ENCODE measurements around the gene FOXK1. TPM values are rescaled to one million over a fixed set of nuclear protein-coding genes. Genes with fewer than 3 reads are reported as not detected.

Gene FOXK1
- total and polyA plus RNA-seq, 2 of the 13 experiments (the other 11 are each of a cell fraction or from before 2014, with no cell fraction given) = 4.6 to 8.8 TPM

DNA sequence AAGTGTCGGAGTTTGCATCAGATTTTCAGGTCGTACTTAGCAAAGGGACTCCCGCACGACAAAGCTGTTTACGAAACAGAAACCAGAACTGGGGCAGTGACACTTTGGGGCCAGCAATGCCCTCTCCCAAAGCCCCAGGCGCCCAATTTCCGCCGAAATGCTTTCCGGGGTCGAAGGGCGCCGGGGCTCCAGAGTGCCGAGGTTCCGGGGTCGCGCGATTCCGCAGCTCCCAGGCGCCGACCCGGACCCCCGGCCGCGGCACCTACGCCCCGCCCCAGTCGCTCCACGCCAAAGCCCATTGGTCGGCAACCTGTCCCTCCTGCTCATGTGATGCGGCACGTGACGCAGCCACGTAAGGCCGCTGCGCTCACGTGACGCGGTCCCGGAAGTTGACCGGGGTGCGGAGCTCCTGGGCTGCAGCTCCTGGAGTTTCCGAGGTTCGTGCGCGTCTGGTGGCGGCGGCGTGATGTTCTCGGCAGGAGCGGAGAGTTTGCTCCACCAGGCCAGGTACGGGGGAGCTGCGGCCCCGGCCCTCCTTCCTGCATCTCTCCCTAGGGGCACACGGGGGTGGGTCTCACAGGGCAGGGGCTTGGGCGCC, 93.3 kb downstream of the FOXK1 start, which contains the start of gene AP5Z1 (continued):
- TF ChIP-seq, protein P1, sequence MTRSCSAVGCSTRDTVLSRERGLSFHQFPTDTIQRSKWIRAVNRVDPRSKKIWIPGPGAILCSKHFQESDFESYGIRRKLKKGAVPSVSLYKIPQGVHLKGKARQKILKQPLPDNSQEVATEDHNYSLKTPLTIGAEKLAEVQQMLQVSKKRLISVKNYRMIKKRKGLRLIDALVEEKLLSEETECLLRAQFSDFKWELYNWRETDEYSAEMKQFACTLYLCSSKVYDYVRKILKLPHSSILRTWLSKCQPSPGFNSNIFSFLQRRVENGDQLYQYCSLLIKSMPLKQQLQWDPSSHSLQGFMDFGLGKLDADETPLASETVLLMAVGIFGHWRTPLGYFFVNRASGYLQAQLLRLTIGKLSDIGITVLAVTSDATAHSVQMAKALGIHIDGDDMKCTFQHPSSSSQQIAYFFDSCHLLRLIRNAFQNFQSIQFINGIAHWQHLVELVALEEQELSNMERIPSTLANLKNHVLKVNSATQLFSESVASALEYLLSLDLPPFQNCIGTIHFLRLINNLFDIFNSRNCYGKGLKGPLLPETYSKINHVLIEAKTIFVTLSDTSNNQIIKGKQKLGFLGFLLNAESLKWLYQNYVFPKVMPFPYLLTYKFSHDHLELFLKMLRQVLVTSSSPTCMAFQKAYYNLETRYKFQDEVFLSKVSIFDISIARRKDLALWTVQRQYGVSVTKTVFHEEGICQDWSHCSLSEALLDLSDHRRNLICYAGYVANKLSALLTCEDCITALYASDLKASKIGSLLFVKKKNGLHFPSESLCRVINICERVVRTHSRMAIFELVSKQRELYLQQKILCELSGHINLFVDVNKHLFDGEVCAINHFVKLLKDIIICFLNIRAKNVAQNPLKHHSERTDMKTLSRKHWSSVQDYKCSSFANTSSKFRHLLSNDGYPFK (CRISPR knock-in tag; IDR thresholded peaks at IDR 0.05; ENCODE audit: borderline replicate concordance) = peak; percentile 76; the same call in 1 of the 2 replicates
- TF ChIP-seq, protein P2, sequence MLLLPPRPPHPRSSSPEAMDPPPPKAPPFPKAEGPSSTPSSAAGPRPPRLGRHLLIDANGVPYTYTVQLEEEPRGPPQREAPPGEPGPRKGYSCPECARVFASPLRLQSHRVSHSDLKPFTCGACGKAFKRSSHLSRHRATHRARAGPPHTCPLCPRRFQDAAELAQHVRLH (CRISPR knock-in tag; IDR thresholded peaks at IDR 0.05; ENCODE audit: borderline replicate concordance, low read depth) = 0 out of 2 replicates have a peak, but pooled peaks have one; percentile 57
- TF ChIP-seq EZH2 (conservative IDR thresholded peaks at IDR 0.05; ENCODE audit: low read depth, low read length) (no peak), THAP11 (CRISPR knock-in tag; IDR thresholded peaks at IDR 0.05) (peak; percentile 93), TARDBP (CRISPR knock-in tag; IDR thresholded peaks at IDR 0.05) (peak; percentile 73), SNAPC2 (CRISPR knock-in tag; IDR thresholded peaks at IDR 0.05) (0 out of 2 replicates have a peak, but pooled peaks have one; percentile 31), MED1 (CRISPR knock-in tag; IDR thresholded peaks at IDR 0.05) (peak; percentile 44; the same call in 1 of the 2 replicates), GTF2F1 (IDR thresholded peaks at IDR 0.05; ENCODE audit: low read length) (peak; percentile 69; the same call in 1 of the 2 replicates), POLR2AphosphoS5 (IDR thresholded peaks at IDR 0.05; ENCODE audit: low read depth, low read length) (peak; percentile 81), PAWR (CRISPR knock-in tag; IDR thresholded peaks at IDR 0.05; ENCODE audit: borderline replicate concordance) (0 out of 2 replicates have a peak, but pooled peaks have one; percentile 12), ZNF10 (CRISPR knock-in tag; IDR thresholded peaks at IDR 0.05; ENCODE audit: borderline replicate concordance, low read depth) (no peak), BRCA1 (CRISPR knock-in tag; IDR thresholded peaks at IDR 0.05) (no peak), MAF1 (CRISPR knock-in tag; IDR thresholded peaks at IDR 0.05; ENCODE audit: borderline replicate concordance) (peak; percentile 71; the same call in 1 of the 2 replicates), MBD4 (IDR thresholded peaks at IDR 0.05; ENCODE audit: borderline replicate concordance, low read length) (no peak), FOXO1 (CRISPR knock-in tag; IDR thresholded peaks at IDR 0.05) (0 out of 2 replicates have a peak, but pooled peaks have one; percentile 11), ZNF260 (CRISPR knock-in tag; IDR thresholded peaks at IDR 0.05; ENCODE audit: borderline replicate concordance, low read depth) (no peak), ETV6 (CRISPR knock-in tag; conservative IDR thresholded peaks at IDR 0.05) (0 out of 2 replicates have a peak, but pooled peaks have one; percentile 15), ZNF20 (CRISPR knock-in tag; IDR thresholded peaks at IDR 0.05) (no peak), SAP130 (CRISPR knock-in tag; IDR thresholded peaks at IDR 0.05; ENCODE audit: low read depth) (peak; percentile 100), MTF1 (CRISPR knock-in tag; IDR thresholded peaks at IDR 0.05) (no peak), RAD51 (IDR thresholded peaks at IDR 0.05; ENCODE audit: borderline replicate concordance) (peak; percentile 100), ZMYM4 (CRISPR knock-in tag; IDR thresholded peaks at IDR 0.05) (peak; percentile 92), PHF21A (CRISPR knock-in tag; IDR thresholded peaks at IDR 0.05) (peak; percentile 80), ARHGAP35 (CRISPR knock-in tag; IDR thresholded peaks at IDR 0.05; ENCODE audit: borderline replicate concordance) (peak; percentile 61; the same call in 1 of the 2 replicates)
- TF ChIP-seq, protein P3, sequence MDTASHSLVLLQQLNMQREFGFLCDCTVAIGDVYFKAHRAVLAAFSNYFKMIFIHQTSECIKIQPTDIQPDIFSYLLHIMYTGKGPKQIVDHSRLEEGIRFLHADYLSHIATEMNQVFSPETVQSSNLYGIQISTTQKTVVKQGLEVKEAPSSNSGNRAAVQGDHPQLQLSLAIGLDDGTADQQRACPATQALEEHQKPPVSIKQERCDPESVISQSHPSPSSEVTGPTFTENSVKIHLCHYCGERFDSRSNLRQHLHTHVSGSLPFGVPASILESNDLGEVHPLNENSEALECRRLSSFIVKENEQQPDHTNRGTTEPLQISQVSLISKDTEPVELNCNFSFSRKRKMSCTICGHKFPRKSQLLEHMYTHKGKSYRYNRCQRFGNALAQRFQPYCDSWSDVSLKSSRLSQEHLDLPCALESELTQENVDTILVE (CRISPR knock-in tag; IDR thresholded peaks at IDR 0.05) = peak; percentile 87
- TF ChIP-seq, protein P4, sequence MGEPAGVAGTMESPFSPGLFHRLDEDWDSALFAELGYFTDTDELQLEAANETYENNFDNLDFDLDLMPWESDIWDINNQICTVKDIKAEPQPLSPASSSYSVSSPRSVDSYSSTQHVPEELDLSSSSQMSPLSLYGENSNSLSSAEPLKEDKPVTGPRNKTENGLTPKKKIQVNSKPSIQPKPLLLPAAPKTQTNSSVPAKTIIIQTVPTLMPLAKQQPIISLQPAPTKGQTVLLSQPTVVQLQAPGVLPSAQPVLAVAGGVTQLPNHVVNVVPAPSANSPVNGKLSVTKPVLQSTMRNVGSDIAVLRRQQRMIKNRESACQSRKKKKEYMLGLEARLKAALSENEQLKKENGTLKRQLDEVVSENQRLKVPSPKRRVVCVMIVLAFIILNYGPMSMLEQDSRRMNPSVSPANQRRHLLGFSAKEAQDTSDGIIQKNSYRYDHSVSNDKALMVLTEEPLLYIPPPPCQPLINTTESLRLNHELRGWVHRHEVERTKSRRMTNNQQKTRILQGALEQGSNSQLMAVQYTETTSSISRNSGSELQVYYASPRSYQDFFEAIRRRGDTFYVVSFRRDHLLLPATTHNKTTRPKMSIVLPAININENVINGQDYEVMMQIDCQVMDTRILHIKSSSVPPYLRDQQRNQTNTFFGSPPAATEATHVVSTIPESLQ (CRISPR knock-in tag; conservative IDR thresholded peaks at IDR 0.05) = 0 out of 2 replicates have a peak, but pooled peaks have one; percentile 25

Measured in HepG2 (cell line).